HepG2 (cell line): ENCODE data around the gene CCL24.

ENCODE experiments used
- ATF5 ChIP-seq: sonication (generic); formaldehyde crosslinking; IDR thresholded peaks from 2 replicates; pipeline ENCODE4 v1.4.0; 2020; ENCODE audit warnings: mild to moderate bottlenecking, low read depth, missing genetic modification reagents
- BCL3 ChIP-seq: sonication (generic); formaldehyde crosslinking; IDR thresholded peaks from 2 replicates; pipeline ENCODE4 v1.5.1; 2020; ENCODE audit warnings: mild to moderate bottlenecking, missing genetic modification reagents, moderate library complexity
- BCLAF1 ChIP-seq: fragments of 450-650 bp; IDR thresholded peaks from 2 replicates; pipeline ENCODE4 v1.6.1; 2017; ENCODE audit warnings: mild to moderate bottlenecking
- CREB1 ChIP-seq, 2 experiments: fragments of 450-650 bp in 1 of 2; IDR thresholded peaks; 2 replicates each; pipeline ENCODE4 v1.6.1; 2016 to 2017; ENCODE audit warnings: control low read depth in 1 of 2, mild to moderate bottlenecking in 1 of 2, missing compliant biosample characterization in 1 of 2, missing genetic modification characterization in 1 of 2
- ESRRA ChIP-seq: sonication (generic); formaldehyde crosslinking; IDR thresholded peaks from 2 replicates; pipeline ENCODE4 v1.5.1; 2020; ENCODE audit warnings: mild to moderate bottlenecking, low read depth, missing genetic modification reagents
- RFX3 ChIP-seq: IDR thresholded peaks from 2 replicates; pipeline ENCODE4 v1.6.1; 2016; ENCODE audit warnings: missing biosample characterization, missing genetic modification reagents
- YY1 ChIP-seq: IDR thresholded peaks from 2 replicates; pipeline ENCODE4 v1.6.1; 2011; ENCODE audit warnings: low read length, low read depth, moderate library complexity, mild to moderate bottlenecking; ENCODE audit not compliant: insufficient read depth, insufficient replicate concordance
- TF ChIP-seq, protein P1 (sequence below): sonication (generic); formaldehyde crosslinking; IDR thresholded peaks from 2 replicates; pipeline ENCODE4 v1.4.0; 2020; ENCODE audit warnings: mild to moderate bottlenecking, missing genetic modification reagents

GRCh38 chr7:75847707-75848106, 34.1 kb upstream of the CCL24 start:
- no peak for TF ChIP-seq BCLAF1
- TF ChIP-seq, protein P1, sequence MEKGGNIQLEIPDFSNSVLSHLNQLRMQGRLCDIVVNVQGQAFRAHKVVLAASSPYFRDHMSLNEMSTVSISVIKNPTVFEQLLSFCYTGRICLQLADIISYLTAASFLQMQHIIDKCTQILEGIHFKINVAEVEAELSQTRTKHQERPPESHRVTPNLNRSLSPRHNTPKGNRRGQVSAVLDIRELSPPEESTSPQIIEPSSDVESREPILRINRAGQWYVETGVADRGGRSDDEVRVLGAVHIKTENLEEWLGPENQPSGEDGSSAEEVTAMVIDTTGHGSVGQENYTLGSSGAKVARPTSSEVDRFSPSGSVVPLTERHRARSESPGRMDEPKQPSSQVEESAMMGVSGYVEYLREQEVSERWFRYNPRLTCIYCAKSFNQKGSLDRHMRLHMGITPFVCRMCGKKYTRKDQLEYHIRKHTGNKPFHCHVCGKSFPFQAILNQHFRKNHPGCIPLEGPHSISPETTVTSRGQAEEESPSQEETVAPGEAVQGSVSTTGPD (CRISPR knock-in tag), result no peak
- no peak for TF ChIP-seq BCL3 (CRISPR knock-in tag)
- TF ChIP-seq CREB1 (IDR thresholded peaks at IDR 0.05), result no peak
- no peak for TF ChIP-seq CREB1 (CRISPR knock-in tag; IDR thresholded peaks at IDR 0.05)
- TF ChIP-seq YY1, result no peak
- no peak for TF ChIP-seq RFX3 (CRISPR knock-in tag)
- TF ChIP-seq ATF5, result no peak
- TF ChIP-seq ESRRA, result no peak
